GM21381 (cell line): ENCODE results near the gene CYP3A5.

Source experiments
- ATAC-seq: cut with Tn5 transposase; IDR thresholded peaks from one replicate; pipeline ENCODE4 v1.9.1; 2021; ENCODE audit warnings: mild to moderate bottlenecking, moderate library complexity; ENCODE audit not compliant: unreplicated experiment

Gene CYP3A5

GRCh38 chr7:99616359-99617191, 63.2 kb downstream of the CYP3A5 start, which contains the start of gene ZSCAN25:
TSS of gene ZSCAN25 (plus strand) at chr7:99616946. CDS start at chr7:99619607, 2,661 bp downstream.
- peak; percentile 87 for ATAC-seq

DNA sequence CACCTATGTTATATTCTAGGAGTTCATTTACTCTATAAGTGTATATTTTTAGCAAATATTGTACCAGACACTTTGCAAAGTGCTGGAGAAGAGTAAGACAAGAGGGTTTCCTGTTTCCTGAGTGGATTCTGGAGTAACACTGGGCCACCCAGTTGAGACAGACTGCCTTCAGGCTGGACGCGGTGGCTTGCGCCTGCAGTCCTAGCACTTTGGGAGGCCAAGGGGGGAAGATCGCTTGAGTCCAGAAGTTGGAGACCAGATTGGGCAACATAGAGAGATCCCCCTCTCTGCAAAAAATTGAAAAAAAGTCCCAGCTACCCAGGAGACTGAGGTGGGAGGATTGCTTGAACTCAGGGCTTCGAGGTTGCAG, 63.8 kb downstream of the CYP3A5 start:
- no peak for ATAC-seq

- ATAC-seq, result no peak
Observed at GRCh38 chr7:99614495-99614894, 65.3 kb downstream of the CYP3A5 start.

DNA sequence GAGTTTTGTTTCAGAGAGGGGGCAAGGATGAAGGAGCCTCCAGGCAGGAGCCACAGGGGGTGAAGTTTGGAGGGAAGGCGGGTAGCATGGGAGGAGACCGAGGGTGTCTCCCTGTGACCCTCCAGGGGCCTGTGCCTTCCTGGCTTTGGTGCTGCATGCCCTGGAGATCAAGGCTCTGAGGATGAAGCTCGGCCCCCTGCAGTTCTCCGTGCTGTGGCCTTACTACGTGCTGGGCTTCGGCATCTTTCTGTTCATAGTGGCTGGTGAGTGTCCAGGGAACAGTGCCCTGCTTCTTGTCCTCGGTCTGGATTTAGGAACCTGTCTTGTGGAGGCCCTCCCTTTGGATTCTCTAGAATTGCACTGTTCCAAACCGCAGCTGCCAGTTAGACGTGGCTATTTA, 72.2 kb downstream of the CYP3A5 start:
- no peak for ATAC-seq

GRCh38 chr7:99606531-99606930, 73.3 kb downstream of the CYP3A5 start:
- ATAC-seq, result no peak

- no peak for ATAC-seq
Observed at GRCh38 chr7:99605527-99605926, 74.3 kb downstream of the CYP3A5 start.

DNA sequence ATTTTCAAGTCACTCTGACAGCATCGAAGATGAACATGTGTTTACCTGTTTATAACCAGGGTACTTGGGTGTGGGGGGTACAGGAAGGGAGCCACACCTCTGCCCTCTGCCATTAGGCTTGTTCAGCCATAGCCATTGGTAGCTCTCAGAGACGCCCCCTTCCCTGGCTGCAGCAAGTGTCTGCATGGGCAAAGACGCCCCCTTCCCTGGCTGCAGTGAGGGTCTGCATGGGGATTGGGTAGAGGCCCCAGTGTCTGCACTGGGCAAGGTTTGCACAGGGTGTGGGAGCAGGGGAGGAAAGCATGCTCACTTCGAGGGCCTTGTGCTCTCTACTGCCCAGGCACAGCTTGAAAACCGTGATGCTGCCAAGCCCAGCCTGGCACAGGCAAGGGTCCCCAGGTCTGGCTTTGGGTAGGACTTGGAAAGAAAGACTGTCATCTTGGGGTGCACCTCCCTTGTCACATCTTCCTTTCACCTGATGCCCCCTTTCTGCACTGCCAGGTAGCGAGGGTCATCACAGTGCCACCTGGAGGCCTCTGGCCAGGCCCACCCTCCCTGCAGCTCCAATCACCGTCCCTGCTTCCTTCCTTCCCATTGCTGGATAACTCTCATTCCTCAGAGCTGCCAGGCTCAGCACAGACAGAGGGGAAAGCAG, 78.0 kb downstream of the CYP3A5 start:
- ATAC-seq, result no peak

DNA sequence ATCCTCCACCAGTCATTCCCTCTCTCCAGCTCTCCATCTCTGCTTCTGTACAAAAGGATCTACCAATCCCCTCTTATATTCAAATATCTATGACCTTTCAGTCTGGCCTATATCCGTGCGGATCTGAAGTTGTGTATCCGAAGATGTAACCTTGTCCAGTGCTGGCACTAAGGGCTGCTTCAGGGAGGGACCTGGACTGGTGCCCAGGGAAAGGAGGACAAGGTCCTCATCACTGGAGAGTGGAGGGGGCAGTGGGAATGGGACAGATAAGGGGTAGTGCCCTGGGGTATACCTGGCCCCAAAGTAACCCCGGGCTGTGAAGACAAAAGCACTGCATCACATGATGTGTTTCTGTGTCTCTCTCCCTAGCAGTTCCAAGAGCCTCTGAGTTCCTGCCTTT, 80.0 kb downstream of the CYP3A5 start:
- no peak for ATAC-seq
